Measurements from ENCODE around the gene PLA1A.
A peak's percentile ranks its signal among the peaks of the same experiment; 100 is the strongest.

PLA1A gene

GRCh38 chr3:119613201-119613600 lies 15.5 kb downstream of the PLA1A start:
- no peak for DNase-seq

GRCh38 chr3:119613872-119614271 lies 16.2 kb downstream of the PLA1A start:
- no peak for DNase-seq

- DNase-seq, result no peak
Observed at GRCh38 chr3:119616056-119616455, 18.4 kb downstream of the PLA1A start.

- DNase-seq, result no peak
Observed at GRCh38 chr3:119619094-119619493, 21.4 kb downstream of the PLA1A start.

- no peak for DNase-seq
Observed at GRCh38 chr3:119620899-119621298, 23.2 kb downstream of the PLA1A start.

GRCh38 chr3:119624002-119624720 lies 26.5 kb downstream of the PLA1A start:
- no peak for DNase-seq

GRCh38 chr3:119625451-119626153 lies 27.9 kb downstream of the PLA1A start:
- DNase-seq, result no peak

- DNase-seq, result no peak
Observed at GRCh38 chr3:119626196-119626595, 28.5 kb downstream of the PLA1A start.

GRCh38 chr3:119627461-119627860 lies 29.8 kb downstream of the PLA1A start:
- DNase-seq, result peak; percentile 27 to 55

GRCh38 chr3:119628390-119628789 lies 30.7 kb downstream of the PLA1A start:
- peak; percentile 16 to 51 for DNase-seq

GRCh38 chr3:119628816-119629445 lies 31.2 kb downstream of the PLA1A start:
- DNase-seq, result peak; percentile 28 to 44

GRCh38 chr3:119630128-119630879 lies 32.6 kb downstream of the PLA1A start:
- peak in 1 of 2 donors; percentile 32 for DNase-seq

GRCh38 chr3:119630880-119631329 lies 33.2 kb downstream of the PLA1A start:
- no peak for DNase-seq

GRCh38 chr3:119631516-119631915 lies 33.8 kb downstream of the PLA1A start:
- DNase-seq, result no peak

GRCh38 chr3:119632216-119632615 lies 34.5 kb downstream of the PLA1A start:
- no peak for DNase-seq

- DNase-seq, result no peak
Observed at GRCh38 chr3:119632829-119633228, 35.1 kb downstream of the PLA1A start.

GRCh38 chr3:119635719-119636118 lies 38.0 kb downstream of the PLA1A start:
- no peak for DNase-seq

GRCh38 chr3:119636249-119636648 lies 38.6 kb downstream of the PLA1A start:
- DNase-seq, result no peak

GRCh38 chr3:119636891-119637611 lies 39.4 kb downstream of the PLA1A start:
- no peak for DNase-seq

GRCh38 chr3:119637679-119638477 lies 40.2 kb downstream of the PLA1A start:
- peak in 1 of 2 donors; percentile 38 for DNase-seq

All from CD4-positive, alpha-beta T cell treated with Interleukin-1 beta for 1 hour (primary cell).